Measurements from ENCODE around the gene C6orf141.

DNA sequence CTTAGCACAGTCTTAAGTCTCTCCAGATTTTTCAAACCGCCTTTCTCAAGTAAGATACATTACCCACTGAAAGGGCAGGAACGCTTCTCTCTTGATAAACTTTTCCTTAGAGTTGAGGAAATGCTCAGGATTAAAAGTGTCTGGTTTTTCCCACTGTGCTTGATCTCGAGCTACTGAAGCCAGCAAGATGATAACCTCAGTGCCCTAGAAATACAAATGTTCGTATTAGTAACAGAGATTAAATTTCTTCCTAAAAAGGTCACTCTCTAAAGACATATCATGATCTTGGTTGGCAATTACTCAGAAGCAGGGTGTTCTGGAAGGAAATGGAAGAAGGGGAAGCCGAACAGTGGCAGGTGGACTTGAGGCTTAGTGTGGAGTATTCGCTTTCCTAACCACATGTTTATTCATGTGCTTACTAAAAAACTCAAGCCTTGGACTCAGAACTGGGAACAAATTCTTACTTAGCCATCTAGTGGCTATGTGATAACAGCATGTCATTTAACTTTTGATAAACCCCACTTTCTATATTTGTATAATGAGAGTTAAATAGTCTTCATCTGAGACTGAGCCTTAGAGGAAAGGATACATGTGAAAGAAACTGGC is 20.1 kb downstream of the C6orf141 start:
- TF ChIP-seq CTCF (IDR thresholded peaks at IDR 0.05; ENCODE audit: low read depth, low read length, missing input control) (peak; percentile 52), ZBTB33 (IDR thresholded peaks at IDR 0.05) (no peak), RAD21 (IDR thresholded peaks at IDR 0.05) (peak; percentile 71 to 79), GABPA (IDR thresholded peaks at IDR 0.05 in 1 of 2, conservative IDR thresholded peaks at IDR 0.05 in 1 of 2) (no peak), NR2F2 (IDR thresholded peaks at IDR 0.05) (no peak), TAF1 (conservative IDR thresholded peaks at IDR 0.05) (no peak), REST (IDR thresholded peaks at IDR 0.05) (no peak), YY1 (IDR thresholded peaks at IDR 0.05) (no peak), SP1 (IDR thresholded peaks at IDR 0.05) (no peak)
- TF ChIP-seq, protein P1, sequence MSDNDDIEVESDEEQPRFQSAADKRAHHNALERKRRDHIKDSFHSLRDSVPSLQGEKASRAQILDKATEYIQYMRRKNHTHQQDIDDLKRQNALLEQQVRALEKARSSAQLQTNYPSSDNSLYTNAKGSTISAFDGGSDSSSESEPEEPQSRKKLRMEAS (IDR thresholded peaks at IDR 0.05): peak; percentile 26

Measured in liver (tissue), 3 donors.